ENCODE results near the gene USP3.

Gene USP3

DNA sequence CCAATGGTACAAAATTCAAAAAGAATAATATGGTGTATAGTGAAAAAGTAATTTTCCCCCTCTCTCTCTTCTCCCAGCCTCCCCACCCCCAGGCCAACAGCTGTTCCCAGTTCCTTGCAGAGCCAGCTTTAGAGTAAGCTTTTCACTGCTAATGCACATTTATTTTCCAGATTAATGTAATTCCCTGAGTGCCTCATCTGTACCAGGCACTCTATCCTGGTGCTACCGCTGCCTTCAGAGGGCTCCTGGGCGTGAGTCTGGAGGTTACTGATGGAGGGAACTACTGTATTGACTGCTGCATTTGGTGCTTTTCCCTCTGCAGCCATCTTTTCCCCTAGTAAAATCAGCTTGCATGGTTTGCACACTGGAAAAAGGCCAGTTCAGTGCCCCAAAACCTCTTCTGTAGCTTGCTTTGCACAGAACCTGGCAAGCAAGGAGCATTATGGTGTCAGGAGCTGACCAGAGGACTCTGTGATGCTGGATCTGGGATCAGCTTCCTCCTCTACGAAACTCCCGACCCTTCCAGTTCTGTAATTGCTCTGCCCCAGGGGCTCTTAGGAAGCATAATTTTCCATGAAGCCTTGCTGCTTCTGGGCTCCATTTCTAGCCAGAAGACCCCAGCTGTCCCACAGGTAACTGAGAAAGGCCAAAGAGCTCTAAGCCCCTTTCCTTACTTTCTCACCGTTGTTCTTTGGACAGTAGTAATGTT, 8.5 kb upstream of the USP3 start:
- H3K27me3 ChIP-seq (ENCODE audit: control insufficient read depth, low read length): no peaks in the 10 kb centered on the region
- no peak for TF ChIP-seq EZH2phosphoT487 (IDR thresholded peaks at IDR 0.05; ENCODE audit: borderline replicate concordance, low read length)
- TF ChIP-seq, protein P1, sequence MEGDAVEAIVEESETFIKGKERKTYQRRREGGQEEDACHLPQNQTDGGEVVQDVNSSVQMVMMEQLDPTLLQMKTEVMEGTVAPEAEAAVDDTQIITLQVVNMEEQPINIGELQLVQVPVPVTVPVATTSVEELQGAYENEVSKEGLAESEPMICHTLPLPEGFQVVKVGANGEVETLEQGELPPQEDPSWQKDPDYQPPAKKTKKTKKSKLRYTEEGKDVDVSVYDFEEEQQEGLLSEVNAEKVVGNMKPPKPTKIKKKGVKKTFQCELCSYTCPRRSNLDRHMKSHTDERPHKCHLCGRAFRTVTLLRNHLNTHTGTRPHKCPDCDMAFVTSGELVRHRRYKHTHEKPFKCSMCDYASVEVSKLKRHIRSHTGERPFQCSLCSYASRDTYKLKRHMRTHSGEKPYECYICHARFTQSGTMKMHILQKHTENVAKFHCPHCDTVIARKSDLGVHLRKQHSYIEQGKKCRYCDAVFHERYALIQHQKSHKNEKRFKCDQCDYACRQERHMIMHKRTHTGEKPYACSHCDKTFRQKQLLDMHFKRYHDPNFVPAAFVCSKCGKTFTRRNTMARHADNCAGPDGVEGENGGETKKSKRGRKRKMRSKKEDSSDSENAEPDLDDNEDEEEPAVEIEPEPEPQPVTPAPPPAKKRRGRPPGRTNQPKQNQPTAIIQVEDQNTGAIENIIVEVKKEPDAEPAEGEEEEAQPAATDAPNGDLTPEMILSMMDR (IDR thresholded peaks at IDR 0.05; ENCODE audit: low read depth, low read length, poor library complexity, severe bottlenecking): no peak
- no peak overlapping the region for H3K27ac ChIP-seq (ENCODE audit: low read depth, low read length)
- no peaks in the 10 kb centered on the region for H3K9me3 ChIP-seq (ENCODE audit: control insufficient read depth, insufficient read depth, low read length)
- H3K9me2 ChIP-seq (replicated peaks; ENCODE audit: control insufficient read depth, low read length): no peaks in the 10 kb centered on the region
- H3K4me3 ChIP-seq (ENCODE audit: low read length): no peak overlapping the region
- no peaks in the 10 kb centered on the region for H3K79me2 ChIP-seq (ENCODE audit: control insufficient read depth, low read length)
- H3K36me3 ChIP-seq (ENCODE audit: control insufficient read depth, low read length): no peaks in the 10 kb centered on the region
- H3K4me2 ChIP-seq (ENCODE audit: low read length): no peak overlapping the region
- peaks cover 18% of the 10 kb centered on the region for H3F3A ChIP-seq (ENCODE audit: control insufficient read depth, insufficient read depth)
- peaks cover 58% of the 10 kb centered on the region for H3K4me1 ChIP-seq (ENCODE audit: control insufficient read depth, low read length)
- H4K20me1 ChIP-seq (ENCODE audit: control insufficient read depth, insufficient read depth, low read depth, low read length): no peaks in the 10 kb centered on the region

DNA sequence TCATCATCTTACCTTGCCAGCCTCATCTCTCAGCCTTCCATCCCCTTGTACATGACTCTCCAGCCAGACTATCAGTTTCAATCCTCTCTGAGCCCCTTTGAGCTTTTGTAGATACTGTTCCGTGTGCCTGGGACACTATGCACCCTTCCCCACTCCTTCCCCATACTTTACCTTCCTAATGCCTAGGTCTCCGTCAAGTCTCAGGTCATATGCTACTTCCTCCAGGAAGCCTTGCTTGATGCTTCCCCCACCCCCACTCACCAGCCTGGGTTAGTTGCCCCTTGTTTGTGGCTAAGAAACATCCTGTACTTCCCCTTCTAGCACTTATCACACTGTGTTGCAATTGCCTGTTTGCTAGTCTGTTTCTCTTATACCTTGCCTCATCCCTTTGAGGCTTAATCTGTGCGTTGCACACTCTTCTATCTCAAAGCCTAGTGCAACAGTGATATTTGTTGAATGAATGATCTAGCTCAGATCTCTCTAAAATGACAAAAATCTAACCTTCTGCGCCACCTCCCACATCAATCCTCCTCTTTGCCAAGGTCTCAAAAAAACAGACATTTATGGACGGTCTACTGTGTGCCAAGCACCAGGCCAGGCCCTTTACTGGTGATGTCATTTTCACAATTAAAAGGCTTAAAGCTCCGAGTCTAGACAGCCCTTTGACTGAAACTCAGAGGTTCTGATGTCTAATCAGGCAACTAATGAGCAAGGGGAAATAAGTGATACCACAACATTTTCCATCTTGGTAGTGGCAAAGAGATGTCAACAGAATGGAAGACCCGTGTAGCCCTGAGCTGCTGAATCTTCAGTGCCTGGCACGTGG, 6.5 kb upstream of the USP3 start:
- Histone ChIP-seq H3K9me3 (ENCODE audit: control insufficient read depth, insufficient read depth, low read length) (no peaks in the 10 kb centered on the region), H3K36me3 (ENCODE audit: control insufficient read depth, low read length) (no peaks in the 10 kb centered on the region), H3K9me2 (replicated peaks; ENCODE audit: control insufficient read depth, low read length) (no peaks in the 10 kb centered on the region), H3F3A (ENCODE audit: control insufficient read depth, insufficient read depth) (peaks cover 22% of the 10 kb centered on the region), H3K4me3 (ENCODE audit: low read length) (peak overlapping the region; percentile 41), H3K27me3 (ENCODE audit: control insufficient read depth, low read length) (no peaks in the 10 kb centered on the region), H3K4me2 (ENCODE audit: low read length) (peak overlapping the region; percentile 55), H3K27ac (ENCODE audit: low read depth, low read length) (peak overlapping the region; percentile 64), H3K79me2 (ENCODE audit: control insufficient read depth, low read length) (peaks cover 9% of the 10 kb centered on the region; the same call in 1 of the 2 replicates), H4K20me1 (ENCODE audit: control insufficient read depth, insufficient read depth, low read depth, low read length) (no peaks in the 10 kb centered on the region), H3K4me1 (ENCODE audit: control insufficient read depth, low read length) (peaks cover 71% of the 10 kb centered on the region)
- TF ChIP-seq, protein P1 (IDR thresholded peaks at IDR 0.05; ENCODE audit: low read depth, low read length, poor library complexity, severe bottlenecking): no peak
- no peak for TF ChIP-seq EZH2phosphoT487 (IDR thresholded peaks at IDR 0.05; ENCODE audit: borderline replicate concordance, low read length)

DNA sequence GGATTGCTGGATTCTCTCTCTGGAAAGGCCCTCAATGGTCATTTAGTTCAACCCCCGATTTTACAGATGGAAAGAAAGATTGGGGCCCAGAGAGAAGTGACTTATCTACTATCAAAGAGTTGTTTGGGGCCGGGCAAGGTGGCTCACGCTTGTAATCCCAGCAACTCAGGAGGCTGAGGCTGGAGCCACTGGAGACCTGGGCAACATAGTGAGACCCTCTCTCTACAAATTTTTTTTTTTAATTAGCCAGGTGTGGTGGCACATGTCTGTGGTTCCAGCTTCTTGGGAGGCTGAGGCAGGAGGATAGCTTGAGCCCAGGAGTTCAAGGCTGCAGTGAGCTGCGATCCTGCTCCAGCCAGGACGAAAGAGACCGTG, 5.2 kb upstream of the USP3 start:
- H3K27ac ChIP-seq (ENCODE audit: low read depth, low read length): no peak overlapping the region
- H3K4me1 ChIP-seq (ENCODE audit: control insufficient read depth, low read length): peaks cover 83% of the 10 kb centered on the region
- no peaks in the 10 kb centered on the region for H4K20me1 ChIP-seq (ENCODE audit: control insufficient read depth, insufficient read depth, low read depth, low read length)
- H3K27me3 ChIP-seq (ENCODE audit: control insufficient read depth, low read length): no peaks in the 10 kb centered on the region; the same call in 1 of the 2 replicates
- H3K36me3 ChIP-seq (ENCODE audit: control insufficient read depth, low read length): no peaks in the 10 kb centered on the region
- TF ChIP-seq, protein P1 (IDR thresholded peaks at IDR 0.05; ENCODE audit: low read depth, low read length, poor library complexity, severe bottlenecking): no peak
- TF ChIP-seq EZH2phosphoT487 (IDR thresholded peaks at IDR 0.05; ENCODE audit: borderline replicate concordance, low read length): no peak
- H3K9me2 ChIP-seq (replicated peaks; ENCODE audit: control insufficient read depth, low read length): no peaks in the 10 kb centered on the region
- peaks cover 23% of the 10 kb centered on the region for H3F3A ChIP-seq (ENCODE audit: control insufficient read depth, insufficient read depth)
- H3K4me3 ChIP-seq (ENCODE audit: low read length): no peak overlapping the region
- H3K79me2 ChIP-seq (ENCODE audit: control insufficient read depth, low read length): peaks cover 13% of the 10 kb centered on the region; the same call in 1 of the 2 replicates
- H3K4me2 ChIP-seq (ENCODE audit: low read length): no peak overlapping the region
- H3K9me3 ChIP-seq (ENCODE audit: control insufficient read depth, insufficient read depth, low read length): no peaks in the 10 kb centered on the region

Data from DOHH2 (cell line).